ENCODE data around the gene RIPK4.

DNA sequence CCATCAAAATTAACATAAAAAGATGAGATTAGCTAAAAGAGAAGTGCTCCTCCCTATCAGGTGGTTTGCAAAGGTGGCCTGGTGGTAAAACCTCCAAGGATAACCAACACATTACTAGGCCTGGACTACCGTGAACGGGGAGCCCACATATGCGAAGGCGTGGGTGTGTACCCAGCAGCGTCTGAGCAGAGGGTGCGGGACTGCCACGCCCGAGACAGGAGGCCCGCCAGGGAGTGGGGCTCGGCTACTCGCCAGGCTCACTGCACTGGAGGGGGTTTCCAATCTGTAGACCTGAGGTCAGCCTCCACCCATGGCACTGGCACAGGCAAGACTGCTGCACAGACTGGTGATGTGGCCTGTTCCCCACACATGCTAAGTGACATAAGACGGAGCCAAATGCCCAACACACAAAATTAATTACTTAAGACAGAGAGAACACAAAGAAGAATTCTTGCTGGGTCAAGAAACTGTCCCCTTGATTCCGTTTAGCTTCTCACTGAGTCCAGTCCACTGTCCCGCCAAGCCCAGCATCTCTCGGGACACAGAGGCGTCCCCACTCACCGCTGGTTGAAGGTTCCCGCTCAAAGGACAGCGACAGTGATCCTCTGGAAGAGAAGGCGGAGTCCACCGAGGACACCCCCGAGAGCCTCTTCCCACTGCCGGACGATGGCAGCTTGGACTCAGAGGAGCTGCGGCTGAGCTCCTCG, 23.4 kb downstream of the RIPK4 start:
- no peak for TF ChIP-seq POLR2A (IDR thresholded peaks at IDR 0.05; ENCODE audit: low read depth, low read length)
- TF ChIP-seq TAF1 (IDR thresholded peaks at IDR 0.05; ENCODE audit: low read depth, low read length), result no peak
- TF ChIP-seq POLR2AphosphoS5 (IDR thresholded peaks at IDR 0.05; ENCODE audit: low read depth, low read length), result no peak
- no peak for TF ChIP-seq SPI1 (IDR thresholded peaks at IDR 0.05; ENCODE audit: low read depth, low read length)
- TF ChIP-seq POU2F2 (IDR thresholded peaks at IDR 0.05; ENCODE audit: low read depth, low read length), result no peak
- TF ChIP-seq PAX5 (IDR thresholded peaks at IDR 0.05; ENCODE audit: insufficient read depth, low read length, severe bottlenecking), result no peak
